ENCODE measurements around the gene FBXO10.

DNA sequence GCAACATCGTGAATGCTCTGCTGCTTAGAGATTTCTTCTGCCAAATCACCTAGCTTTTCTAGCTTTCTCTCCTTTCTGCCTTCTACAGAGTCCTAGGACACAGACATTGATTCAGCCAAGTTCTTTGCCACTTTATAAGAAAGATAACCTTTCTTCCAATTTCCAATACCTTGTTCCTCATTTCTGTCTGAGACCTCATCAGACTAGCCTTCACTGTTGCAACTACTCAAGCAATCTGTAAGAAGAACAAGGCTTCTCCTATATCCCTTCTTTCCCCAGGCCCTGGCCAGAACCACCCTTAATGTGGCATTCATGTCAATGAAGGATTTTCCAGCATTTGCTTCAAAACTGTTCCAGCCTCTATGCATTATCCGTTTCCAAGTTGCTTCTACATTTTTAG, 24.3 kb downstream of the FBXO10 start:
- TF ChIP-seq CTCF (IDR thresholded peaks at IDR 0.05; ENCODE audit: low read depth, low read length) (no peak), EZH2phosphoT487 (IDR thresholded peaks at IDR 0.05; ENCODE audit: low read depth) (no peak)

Measured in OCI-LY3 (cell line).